Stimulated activated CD4-positive, alpha-beta T cell treated with anti-CD3 and anti-CD28 coated beads, Interleukin-12 subunit alpha, Interleukin-12 subunit beta, amount 100 ng/mL, for 4 hours (primary cell): ENCODE results near the gene POMGNT1.

ENCODE experiments used
- DNase-seq: peaks from one replicate; pipeline ENCODE4 v3.0.0-alpha.2; 2020

POMGNT1 gene

DNA sequence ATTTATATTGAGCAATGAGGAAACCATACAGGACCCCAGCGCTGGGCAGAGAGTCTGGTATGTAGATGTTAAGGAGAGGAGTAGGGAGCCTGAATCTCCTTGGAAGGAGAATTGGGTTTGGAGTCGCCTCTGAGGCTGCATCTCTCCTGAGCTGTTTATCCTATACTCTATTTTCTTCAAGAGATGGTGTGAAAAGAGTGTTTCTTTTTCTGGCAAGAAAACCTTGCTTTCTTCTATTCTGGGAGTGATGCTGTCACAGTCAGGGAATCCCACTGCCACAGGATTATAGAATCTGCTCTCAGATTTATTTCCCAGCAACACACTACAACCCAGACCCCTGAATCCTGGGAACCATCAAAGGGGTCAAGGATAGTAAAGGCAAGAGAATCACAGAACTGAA lies 8.2 kb upstream of the POMGNT1 start:
- DNase-seq = no peak

DNA sequence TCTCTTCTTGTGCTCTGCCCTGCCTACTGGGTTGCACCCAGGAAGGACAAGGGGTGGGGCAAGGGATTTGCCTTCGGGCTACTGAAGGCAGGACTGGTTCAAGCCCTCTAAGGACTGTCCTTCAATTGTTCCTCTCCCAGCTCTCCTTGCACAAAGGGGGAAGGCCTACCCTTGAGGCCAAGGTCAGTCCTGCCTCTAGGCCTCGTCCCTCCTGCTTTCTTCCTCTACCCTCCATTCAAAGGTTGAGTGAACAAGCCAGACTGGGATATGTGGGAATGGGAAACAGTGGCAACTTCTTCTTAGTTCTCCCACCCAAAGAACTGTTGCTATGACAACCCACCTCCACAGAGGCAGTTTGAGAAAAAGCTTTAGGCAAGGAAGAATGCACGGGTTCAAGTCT lies 7.6 kb upstream of the POMGNT1 start:
- no peak for DNase-seq

DNA sequence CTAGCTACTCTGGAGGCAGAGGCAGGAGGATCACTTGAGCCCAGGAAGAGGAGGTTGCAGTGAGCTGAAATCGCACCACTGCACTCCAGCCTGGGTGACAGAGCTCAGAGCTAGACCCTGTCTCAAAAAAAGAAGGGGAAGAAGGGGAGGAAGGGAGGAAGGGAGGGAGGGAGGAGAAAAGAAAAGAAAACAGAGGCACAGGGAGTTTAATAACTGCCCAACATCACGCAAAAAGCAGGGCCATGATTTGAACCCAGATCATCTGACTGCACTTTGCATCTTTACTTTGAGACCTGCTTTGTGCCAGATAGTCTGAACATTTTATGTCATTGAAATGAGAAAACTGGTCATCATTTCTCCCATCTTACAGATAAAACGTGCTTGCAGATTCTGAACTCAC lies 6.9 kb upstream of the POMGNT1 start:
- no peak for DNase-seq

DNA sequence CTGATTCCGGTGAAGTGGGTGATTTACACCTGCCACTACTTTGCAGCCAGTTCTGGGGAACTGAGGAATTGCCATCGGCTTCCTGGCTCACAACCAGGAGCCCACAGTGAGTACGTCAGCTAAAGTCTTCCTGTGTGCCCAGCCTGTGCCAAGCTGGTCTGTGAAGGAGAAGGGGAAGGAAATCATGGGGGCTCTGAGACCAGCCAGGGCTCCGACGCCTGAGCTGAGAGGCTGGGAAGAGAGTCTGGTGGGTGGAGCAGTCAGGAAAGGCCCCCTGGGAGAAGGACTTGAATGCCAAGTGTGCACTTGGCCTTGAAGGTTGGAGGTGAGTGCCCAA lies 6.1 kb upstream of the POMGNT1 start:
- DNase-seq = no peak

DNA sequence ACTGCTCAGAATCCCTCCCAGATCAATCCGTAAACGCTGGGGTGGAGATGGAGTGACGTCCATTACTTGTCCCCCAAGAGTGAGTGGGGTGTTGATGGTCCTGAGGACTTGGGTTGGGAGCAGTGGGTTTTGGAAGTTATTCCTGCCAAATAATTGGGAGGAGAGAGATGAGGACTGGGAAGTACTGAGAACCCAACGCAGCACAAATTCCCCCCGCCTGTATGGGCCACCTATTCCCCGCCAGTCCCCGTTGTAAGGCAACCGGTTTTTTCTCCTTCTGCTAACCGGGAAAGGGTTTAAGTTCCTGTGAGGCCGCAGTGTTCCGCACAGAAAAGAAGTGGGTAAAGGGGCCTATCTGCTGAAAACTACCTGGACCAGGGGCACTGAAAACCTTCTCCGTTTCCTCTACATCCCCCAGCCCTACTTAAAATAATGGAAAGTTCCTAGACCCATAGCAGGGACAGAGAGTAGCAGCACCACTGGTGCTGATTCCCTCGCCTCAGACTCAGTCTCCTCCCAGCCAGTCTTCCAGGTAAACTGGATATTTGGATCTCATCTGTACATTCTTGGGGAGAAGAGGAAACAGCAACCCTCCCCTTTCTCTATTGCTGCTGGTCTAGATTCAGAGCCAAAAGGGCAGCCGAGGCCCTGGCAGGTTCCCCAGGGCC lies 5.6 kb upstream of the POMGNT1 start:
- DNase-seq = no peak

DNA sequence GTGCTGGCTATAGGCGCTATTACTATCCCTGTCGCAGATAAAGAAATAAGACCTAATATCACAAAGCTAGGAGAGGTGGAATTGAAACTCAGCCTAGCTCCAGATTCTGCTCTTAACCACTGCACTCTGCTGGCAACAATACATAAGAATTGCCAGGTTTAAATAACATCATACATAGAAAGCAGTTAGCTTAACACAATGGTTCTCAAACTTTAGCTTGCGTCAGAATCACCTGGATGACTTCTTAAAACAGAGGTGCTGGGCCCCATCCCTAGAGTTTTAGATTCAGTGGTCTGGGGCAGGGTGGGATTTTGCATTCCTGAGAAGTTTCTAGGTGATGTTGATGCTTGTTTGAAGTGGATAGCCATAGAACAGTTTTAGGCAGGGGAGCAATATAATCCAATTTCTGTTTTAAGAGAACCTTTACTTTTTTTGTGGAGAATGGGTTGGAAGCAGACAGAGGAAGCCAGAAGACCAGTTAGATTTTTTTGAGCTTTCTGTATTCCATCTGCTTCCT lies 1.1 kb upstream of the POMGNT1 start:
- no peak for DNase-seq

DNA sequence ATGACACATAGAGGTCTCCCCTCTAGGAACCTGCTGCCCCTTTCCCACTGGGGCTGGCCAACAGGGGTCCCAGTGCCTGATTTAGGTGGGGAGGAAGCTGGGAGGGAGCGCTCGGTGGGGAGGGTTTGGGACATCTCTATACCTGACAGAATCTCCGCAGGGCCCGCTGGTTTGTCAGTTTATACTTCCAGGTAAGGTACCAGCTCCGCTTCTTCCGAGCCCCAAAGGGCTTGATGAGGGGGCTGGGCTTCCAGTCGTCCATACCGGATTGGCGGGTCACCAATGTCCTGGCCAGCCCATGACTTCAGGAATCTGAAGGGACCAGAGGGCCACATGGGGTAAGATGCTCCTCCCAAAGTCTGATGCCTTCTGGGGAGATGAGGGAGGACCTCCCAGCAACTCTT lies 672 bp downstream of the POMGNT1 start:
- DNase-seq = no peak

DNA sequence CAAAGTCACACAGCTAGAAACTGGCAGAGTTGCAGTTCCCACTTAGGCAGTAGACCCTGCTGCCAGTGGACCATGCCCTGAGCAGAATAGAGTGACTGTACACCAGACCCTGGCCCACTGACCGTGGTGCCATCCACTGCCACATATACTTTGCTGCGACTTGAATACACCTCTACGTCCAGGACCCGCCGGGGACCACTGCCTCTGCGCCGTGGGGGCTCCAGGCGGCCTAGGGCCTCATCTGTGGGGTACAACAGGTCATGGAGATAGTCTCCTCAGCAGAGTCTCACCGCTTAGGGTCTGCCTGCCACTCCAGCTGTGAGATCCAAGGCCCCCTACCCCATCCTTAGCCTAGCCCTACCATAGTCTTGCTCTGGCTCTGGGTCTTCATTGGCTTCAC lies 1.6 kb downstream of the POMGNT1 start:
- DNase-seq = no peak

DNA sequence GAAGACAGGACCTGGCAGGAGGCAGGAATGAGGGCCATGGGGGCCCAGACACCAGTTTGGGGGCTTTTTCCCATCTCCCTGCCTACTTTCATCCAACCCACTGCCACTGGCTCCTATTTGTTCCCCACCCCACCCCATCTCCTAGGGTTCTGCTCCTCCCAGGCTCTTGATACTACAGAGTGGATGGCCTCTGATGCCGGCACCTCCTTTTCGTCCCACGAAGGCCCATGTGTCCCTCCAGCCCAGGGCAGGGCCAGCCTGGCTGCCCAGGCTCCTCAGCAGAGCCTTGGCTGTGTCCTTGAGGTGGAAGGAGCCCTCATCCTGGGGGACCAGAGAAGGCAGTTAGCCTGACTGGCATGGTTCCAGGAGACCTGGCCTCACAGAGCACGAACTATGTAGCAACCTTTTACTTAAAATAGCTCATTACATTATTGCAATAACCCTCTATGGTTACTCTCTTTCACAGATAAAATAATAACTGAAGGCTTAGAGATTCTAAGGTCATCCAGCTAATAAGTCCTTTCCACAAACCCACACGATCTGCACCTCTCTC lies 3.5 kb downstream of the POMGNT1 start:
- DNase-seq = no peak

DNA sequence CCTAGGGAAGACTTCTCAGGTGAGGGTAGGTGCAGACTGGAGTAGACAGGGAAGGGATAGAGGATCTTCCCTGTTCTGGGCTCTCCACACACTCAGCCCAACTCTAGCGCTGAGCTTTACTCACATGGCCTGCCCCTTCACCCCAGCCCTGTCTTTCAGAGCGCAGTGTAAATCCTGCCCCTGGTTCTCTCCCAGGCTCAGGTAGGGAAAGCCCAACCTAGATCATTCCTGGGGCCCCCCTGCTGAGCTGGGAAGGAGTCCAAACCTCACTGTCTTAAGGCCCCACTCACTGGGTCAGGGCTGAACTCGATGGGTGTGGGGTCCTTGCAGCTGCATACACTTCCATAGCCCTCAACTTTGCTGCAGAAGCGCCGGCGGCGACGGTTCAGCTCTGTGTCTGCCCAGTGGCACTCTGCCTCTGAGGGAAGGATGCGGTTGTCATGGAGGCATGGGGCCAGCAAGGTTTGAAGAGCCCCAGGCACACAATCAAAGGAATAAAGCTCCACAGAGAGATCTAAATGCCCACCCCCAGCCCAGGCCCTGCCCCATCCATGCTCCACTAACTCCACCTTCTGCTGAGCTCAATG lies 4.2 kb downstream of the POMGNT1 start:
- DNase-seq = no peak

DNA sequence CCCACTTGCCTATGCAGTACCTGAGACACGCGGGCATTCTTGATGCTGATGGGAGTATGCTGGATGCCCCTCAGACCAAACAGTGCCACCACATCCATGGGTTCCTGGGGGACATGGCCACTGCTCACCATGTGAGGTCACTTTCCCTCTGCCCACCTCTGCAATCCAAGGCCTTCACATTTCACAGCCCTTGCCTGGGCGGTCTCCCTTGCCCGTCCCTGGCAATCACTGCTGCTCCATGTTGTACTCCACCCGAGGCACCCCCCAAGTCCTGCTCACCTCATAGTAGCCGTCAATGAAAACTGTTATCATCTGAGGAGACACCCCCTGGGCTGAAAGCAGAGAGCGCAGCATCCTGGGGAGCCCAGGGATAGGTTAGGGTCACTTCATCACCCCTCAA lies 4.9 kb downstream of the POMGNT1 start:
- no peak for DNase-seq

DNA sequence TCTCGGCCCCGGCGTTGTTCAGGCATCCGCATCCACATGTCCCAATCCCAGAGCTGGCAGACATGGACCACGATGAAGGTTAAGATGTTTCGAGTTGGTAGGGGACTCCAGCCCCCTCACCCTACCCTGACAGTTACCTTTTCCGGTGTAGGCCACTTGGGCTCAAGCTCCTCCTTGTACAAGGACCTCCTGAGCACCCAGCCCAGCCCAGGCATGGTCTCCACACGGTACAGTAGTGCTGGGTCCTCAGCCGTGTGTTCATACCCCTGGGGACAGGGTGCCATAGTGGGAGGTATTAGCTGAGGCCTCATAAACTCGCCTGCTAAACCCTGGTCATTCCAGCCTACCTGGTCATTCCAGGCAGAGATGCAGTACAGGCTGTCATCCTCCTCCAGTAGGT lies 6.1 kb downstream of the POMGNT1 start:
- no peak for DNase-seq

DNA sequence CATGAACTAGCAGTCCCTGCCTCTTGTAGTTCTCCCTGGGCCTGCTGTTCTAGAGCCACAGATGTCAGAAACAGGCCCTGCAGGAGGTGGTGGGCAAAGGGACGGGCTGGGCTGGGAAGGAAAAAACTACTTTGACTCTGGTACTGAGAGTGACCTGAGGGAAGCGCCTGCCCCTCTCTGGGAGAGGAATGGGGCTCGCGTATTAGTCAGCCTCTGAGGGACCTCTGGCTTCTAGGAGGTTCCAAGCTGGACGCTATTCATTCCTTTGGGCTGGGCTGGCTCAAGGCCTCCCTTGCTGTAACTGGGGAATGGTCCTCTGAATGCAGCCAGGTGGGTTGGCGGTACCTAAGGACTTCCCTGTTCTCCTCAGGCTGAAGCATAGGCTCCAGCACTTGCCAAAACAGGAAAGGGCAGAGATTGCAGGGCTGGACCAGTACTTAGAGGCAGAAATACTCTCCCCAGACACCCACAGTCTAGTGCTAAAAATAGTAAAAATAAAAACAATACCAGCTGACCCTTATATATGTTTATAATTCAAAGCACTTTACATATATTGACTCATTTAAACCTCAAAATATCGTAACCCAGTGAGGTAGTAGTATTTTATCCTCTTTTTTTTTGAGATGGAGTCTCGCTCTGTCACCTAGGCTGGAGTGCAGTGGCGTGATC lies 7.1 kb downstream of the POMGNT1 start:
- no peak for DNase-seq

DNA sequence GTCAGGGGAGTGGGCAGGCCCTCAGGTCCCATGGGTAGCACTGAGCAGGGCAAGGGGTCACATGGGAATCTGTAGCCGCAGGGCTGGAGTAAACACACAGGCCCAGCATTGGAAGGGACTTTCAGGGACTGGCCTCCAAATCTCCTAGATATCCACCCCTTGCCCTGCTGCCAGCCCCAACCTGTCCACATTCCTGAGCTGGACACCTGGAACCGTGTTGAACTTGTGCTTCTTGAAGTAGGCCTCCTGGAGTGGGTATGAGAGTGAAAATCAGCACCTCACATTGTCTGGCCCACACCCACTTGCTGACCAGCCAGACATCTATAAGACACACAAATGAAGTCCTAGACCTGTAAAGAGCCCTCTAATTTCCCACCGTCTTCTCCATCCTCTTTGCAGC lies 7.7 kb downstream of the POMGNT1 start:
- DNase-seq = no peak

DNA sequence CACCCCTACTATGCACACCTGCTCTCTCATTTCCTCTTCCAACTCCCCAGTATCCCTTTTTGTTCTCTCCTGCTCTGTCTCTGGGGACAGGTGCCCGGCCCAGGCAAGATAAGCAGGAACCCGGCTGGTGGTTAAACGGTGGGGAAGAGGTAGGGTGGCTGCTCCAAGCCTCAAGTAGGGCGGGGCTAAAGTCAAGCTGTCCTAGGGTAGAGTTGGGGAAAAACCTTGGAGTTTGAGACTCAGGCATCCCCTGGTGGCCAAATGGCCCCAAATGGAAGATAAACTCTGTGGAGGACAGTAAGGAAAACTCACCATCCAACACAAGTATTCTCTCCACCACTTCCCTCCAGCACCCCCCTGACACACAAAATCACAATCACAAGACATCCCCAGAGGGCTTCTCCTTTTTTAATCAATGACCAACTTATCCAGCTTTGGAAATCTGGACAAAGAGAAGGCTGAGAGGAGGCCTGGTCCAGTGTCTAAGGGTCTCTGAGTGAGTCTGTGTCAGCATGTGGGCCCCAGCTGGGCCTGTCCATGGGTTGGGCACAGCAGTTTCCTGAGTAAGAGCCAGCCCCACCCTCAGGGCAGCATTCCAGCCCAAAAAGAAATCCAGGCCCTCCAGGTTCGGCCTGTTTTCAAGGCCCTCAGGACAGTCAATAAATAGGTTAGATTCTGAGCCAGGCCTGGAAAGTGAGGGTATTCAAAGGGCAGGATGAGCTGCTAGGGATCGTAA lies 9.8 kb downstream of the POMGNT1 start:
- DNase-seq = no peak

DNA sequence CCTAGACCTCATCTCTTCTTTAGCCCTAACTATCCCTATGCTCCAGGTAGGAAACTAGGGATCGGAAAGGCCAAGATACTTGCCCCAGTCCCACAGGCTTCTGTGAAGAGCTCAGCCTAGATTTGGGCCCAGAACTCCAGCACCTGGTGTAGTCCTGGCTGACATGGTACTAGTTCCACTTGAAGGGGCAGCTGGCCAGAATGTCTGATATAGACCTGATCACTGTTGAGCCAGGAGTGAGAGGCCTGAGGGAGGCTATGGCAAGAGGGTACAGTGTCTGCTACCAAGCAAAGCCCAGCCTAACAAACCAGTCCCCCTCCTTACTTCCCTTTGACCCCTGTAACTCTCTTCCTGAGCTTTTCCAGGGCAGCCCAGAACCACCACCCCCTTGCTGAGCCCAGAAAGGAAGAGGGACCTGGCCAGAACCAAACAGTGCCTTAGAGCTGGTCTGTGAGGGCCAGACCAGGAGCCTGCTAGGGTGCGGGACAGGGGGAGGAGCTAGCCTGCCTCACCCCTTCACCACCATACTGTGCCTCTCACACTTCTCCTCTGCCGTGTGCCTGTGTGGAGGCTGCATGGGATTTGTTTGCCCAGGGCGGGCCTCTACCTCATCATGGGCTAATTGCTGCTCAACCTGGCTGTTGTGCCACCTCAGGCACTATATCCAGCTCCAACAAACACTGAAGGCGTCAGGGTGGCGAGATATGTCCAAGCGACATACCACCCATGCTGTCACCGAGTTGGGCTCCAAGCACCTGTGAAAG lies 10.9 kb downstream of the POMGNT1 start:
- no peak for DNase-seq

DNA sequence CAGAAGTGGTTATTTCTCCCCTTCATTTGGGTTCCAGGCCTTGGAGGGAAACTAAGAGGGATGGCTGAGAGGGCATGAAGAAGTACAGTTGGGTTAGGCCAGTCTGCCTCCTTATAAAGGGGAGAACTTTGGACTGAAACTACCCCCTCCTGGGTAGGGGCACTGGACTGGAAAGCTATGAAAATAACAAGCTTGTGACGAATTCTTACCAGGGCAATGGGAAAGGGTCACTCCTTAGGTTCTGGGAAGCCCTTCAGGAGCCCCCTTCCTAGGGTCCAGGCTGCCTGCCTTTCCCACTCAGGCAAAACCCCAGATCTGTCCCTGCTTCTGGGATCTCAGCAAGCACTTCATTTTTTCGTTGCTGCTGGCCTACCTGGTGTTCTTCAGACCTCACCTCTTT lies 12.2 kb downstream of the POMGNT1 start:
- no peak for DNase-seq

DNA sequence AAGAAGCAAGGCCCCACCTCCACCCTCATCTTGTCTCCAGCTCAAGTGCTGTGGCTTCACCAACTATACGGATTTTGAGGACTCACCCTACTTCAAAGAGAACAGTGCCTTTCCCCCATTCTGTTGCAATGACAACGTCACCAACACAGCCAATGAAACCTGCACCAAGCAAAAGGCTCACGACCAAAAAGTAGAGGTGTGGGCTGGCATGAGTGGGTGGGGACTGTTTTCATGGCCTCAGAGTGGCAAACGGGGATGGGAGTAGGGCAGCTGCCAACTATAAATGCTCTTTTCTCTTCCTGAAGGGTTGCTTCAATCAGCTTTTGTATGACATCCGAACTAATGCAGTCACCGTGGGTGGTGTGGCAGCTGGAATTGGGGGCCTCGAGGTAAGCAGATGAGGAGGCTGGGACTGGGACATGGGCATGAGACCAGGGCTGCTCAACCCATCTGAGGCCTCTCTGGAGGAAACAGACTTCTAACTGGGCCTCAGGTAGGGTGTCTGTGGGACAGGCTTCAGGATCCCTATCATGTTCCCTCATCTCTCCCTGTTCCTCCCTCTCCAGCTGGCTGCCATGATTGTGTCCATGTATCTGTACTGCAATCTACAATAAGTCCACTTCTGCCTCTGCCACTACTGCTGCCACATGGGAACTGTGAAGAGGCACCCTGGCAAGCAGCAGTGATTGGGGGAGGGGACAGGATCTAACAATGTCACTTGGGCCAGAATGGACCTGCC lies 13.1 kb downstream of the POMGNT1 start:
- peak; percentile 59 for DNase-seq

DNA sequence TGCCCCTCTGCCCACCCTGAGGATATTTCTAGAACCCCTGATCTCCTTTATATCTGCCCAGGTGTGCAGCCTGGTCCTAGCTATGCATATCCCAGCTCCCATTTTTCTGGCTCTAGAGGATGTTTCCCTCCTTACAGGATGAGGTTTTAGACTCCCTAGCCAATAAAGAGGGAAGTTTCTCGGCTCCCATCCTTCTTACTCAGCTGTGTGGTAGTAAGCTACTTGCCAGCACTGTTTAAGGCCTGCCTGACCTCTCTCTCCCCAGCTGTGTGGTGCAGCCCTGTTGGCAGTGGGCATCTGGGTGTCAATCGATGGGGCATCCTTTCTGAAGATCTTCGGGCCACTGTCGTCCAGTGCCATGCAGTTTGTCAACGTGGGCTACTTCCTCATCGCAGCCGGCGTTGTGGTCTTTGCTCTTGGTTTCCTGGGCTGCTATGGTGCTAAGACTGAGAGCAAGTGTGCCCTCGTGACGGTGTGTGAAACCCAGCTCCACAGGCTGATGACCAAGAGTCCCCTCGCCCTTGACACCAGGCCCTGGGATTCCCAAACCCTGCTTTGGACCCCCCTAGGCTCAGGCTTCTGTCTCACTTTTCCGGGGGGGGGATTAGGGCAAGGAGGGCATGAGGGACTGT lies 14.2 kb downstream of the POMGNT1 start:
- DNase-seq = no peak

DNA sequence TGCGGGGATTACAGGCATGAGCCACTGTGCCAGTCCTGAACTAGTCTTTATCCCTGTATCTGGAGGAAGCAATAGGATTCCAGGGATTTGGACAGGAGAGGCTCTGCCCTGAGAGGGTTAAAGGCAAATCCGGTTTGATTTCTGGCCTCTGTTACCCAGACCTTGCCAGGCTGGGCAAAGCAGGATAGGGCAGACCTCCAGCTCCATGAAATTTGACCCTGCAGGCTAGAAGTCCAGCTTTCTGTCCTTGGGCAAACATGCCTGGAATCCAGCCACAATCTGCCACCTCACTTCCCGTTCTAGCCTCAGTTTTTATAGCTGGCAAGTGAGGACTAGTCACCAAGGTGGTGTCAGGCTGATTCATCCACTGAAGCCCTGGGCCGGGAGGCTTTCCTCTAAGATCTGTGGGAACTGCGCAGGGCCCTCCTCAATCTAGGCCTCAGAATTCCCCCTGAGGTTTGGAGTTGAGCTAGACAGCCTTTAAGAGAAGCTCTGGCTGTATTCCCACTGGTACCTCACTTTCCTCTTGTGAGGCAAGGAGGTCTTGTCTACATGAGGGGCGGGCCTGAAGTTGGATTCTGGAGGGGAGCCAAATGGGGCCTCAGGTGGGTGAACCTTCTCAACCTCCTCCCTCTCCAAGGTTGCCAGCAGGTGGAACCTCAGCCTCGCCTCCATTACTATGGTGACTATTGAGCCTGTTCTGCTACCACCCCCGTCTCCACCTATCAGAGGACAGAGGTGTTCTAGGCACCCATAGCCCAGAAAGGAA lies 15.0 kb downstream of the POMGNT1 start:
- DNase-seq = no peak
